ENCODE data around the gene KLHL25.

Gene KLHL25

DNA sequence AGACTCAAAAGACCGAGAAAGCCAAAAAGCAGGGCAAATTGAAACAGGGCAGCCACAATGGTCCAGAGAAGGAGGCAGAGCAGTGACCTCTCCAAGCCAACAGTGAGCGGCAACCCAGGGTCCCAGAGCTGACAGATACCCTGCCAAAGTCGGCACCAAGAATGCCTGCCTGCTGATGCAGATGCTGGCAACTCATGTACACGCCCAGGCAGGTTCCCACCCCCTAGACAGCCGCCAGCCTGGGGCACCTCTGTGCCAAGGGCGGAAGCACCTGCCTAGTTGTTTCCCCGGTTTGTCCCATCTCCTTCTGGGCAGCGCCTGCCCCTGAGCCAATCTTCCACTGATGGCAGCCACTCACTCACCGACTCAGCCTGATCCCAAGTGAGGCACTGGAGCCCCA is 22.1 kb downstream of the KLHL25 start:
- no peak for DNase-seq

DNA sequence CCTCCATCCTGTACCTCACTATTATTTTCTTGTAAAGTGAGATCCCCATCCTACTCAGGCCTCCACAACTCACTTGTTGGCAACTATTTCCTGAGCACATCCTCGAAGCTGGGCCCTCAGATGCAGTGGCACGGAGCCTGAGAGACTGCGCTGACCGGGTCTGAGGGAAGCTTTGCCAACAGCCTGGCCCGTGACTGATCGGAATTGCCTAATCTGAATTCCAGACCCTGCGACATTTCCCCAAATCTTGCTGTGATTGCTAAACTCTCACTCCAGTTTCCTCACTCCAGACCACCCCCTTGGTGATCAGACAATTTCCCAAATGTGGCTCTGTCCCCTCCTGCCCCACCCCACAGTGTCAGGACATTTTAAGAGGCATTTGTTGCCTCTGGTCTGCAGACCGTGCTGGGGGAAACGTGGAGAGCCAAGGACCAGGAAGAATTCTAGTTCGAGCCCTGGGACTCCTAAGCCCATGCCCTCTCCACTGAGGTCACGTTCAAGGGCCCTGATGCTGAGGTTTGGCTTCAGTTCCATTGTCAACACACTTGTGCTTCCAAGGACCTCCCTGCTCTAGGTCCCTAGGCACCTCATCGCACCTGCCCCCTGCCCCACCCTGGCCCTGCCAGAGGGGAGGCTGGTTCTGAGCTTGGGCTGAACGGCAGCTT is 22.8 kb downstream of the KLHL25 start:
- no peak for DNase-seq

DNA sequence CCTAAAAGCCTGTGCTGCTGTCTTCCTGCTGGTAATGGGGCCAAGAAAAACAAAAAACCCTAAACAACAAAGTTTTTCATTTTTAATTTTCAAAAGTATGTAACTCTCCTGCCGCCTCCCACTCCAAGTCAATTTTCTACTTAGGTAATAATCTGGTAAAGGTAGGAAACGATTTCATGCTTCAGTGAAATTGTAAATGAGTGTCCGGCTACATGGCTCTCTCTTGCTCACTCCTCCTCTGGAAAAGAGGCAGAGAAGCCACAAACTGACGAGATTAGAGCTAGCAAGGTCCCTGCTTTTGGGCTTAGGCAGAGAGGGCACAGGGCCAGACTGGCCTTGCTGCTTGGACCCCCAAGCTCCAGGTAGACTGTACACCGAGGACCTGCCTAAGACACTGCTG is 23.5 kb downstream of the KLHL25 start:
- no peak for DNase-seq

DNA sequence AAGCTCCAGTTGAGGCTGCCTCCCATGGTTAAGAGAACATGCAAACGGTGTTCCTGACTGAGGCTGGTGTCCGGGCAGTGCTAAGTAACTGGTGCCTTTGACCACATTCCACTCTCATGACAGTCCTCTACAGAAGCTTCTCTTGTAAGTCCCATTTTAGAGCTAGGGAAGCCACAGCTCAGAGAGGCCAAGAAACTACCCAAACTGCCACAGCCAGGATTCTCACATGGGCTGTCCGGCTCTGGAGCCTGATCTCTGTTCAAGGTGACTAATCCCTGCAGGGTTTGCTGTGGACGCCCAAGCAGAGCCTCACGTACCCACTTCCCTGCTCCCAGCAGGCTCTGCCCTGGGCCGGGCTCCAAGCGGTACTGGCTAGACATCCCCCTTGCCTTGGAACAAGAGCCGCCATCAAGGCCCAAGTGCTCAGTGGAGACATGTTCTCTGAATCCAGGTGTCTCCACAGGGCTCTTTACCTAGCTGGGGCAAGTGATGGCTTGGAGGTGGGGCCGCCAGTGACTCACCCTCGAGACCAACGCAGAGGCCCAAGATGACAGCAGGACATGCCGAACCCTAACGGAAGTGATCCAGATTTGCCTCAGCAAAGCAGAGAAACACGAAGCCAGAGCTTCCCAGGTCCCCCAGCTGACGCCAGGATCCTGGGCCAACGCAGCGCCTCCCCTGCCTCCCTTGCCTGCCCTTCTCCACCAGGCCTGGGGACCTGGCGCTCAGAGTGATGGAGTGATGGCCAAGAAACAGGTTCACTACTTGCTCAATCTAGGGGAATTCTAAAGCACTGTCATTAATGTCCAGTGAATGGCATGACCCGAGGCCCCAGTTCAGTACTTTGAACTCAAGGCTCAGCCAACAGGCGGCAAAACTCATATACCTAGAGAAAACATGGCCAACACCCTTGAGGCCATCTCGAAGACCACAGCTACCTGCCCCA is 24.4 kb downstream of the KLHL25 start:
- no peak for DNase-seq

DNA sequence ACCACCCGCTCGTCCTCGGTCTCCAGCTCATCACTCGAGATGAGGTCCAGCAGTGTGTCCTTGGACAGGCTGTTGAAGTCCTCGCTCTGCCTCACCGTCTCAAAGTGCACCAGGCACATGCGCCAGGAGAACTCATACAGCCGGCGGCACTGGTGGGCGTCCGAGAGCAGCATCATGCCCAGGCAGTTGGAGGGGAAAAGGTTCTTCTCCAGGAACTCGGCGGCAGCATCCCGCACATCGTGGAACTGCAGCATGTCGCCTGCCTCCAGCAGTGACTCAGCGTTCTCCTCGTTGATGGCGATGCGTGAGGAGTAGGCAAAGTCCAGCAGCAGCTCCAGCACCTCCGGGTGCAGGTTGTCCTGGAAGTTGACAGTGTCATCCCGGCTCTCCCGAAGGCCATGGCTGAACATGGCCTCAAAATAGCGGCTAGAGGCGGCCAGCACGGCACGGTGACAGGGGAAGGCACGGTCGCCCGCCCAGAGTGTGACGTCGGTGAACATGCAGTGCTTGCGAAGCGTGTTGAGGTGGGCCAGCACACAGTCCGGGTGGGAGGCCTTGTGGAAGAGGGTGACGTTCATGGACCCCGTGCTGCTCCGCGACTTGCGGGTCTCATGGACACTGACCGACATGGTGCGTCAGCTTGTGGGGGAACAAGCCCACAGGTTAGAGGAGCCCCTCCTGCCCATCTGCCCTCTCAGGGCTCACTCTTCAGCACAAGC is 25.4 kb downstream of the KLHL25 start:
- DNase-seq, result no peak

DNA sequence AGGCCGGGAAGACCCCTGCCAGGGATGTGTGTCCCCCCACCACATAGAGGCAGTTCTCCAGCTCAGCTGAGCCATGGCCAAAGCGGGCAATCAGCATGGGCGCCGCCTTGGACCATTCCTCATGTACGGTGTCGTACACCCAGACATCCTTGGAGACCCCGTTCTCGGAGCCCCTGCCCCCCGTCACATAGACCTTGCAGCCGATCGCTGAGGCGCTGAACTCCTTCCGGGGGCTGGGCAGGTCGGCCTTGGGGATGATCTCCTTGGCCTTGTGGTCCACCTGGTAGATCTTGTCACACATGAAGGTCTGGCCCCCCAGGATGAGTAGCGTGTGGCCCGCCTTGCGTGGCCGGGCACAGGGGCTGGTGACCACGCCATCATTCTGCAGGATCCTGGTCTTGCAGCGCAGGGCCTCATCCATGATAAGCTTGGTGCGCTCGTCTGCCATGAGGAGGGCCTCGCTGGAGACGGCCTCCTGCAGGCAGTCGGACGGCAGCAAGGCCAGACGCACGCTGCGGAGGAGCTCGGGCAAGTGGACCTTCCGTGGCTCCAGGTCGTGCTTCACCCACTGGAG is 26.0 kb downstream of the KLHL25 start:
- DNase-seq, result no peak

DNA sequence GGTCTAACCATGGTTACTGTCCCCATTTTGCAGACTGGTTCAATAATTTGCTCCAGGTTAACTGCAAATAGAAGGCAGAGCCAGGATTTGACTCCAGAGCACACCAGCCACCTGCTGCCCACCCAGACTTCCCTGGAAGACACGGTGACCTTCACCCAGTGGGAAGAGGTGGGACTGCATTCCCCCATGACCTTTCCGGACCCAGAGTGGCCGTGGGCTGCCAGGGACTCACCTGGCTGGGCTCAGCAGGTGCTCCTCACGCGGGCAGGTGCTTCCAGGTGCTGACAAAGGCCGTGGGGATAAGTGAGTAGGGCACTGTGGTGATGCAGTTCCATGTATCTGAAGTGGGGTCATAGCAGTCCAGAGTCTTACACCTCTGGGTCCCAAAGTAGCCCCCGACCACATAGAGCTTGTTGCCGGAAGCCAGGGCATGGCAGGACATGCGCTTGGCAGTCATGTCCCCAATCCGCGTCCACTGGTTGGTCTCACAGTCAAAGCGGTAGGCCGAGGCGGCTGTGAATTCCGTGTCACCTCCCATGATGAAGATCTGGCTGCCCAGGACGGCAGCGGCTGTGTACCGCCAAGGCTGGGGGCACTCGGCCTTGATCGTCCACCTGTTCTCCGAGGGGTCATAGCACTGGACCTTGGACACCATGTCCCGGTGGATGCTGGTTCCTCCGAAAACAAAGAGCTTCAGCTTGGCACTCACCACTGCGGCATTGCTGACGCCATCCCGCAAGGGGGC is 26.8 kb downstream of the KLHL25 start:
- DNase-seq, result no peak

DNA sequence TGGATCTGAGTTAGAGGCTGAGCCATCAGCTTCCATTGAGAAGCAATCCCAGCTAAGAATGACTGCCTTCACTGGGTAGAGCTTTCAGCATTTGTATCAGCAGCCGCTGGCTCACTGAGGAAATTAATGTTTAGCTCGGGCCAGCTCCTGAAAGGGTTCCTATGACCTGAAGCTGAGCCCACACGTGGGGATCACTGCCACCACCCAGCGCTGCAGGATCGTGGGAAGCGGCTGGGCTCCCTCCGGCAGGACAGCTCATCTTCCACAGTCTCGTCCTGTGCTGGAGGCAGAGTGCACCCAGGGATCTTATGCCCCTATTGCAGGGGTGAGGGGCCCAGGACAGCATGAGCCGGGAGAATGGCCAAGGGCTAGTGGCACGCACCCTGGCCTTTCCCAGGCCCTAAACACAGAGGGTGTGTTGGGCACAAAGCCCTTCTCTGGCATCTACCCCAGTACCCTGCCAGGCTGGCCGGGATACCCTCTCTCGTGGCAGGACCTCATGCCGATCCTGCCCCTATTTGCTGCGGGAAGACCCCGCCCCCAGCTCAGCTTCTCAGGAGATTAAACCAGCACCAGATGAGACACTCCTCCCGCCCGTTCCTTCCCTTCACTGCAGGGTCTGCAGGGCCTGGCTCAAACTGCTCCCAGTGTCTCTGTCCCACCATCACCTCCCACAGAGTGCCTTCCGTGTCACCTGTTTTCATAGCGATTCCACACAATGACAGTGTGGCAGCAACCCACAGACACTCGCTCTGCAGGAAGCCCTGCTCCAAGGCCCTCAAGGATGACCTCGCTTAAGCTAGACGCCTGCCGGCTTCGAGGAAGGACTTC is 28.5 kb downstream of the KLHL25 start:
- DNase-seq, result no peak

DNA sequence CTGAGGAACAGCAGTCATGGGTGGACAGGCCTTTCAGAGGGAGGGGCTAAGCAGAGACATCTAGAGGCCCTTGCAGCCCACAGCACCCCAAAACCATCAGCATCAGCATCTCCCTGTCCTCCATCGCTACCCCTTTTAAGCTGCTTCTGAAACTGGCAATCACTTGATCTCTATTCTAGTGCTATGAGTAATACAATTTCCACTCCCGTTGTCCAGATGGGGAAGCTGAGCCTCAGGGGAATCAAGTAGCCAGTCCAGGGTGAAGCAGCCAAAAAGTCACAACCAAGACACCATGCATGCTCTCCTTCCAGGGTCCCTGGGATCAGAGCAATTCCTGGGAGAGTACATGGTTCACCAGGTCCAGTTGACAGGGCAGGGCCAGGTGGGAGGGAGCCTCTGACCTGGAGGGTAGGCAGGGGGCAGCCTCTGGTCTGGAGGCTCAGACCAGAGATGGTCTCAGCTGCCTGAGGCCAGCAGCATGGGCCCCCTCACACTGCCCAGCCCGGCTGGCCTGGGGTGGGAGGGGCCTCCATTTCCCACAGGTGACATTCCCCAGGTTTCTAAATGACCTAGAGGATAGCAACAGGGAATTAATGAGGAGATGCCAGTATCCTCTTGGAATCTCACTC is 30.0 kb downstream of the KLHL25 start:
- DNase-seq, result no peak

DNA sequence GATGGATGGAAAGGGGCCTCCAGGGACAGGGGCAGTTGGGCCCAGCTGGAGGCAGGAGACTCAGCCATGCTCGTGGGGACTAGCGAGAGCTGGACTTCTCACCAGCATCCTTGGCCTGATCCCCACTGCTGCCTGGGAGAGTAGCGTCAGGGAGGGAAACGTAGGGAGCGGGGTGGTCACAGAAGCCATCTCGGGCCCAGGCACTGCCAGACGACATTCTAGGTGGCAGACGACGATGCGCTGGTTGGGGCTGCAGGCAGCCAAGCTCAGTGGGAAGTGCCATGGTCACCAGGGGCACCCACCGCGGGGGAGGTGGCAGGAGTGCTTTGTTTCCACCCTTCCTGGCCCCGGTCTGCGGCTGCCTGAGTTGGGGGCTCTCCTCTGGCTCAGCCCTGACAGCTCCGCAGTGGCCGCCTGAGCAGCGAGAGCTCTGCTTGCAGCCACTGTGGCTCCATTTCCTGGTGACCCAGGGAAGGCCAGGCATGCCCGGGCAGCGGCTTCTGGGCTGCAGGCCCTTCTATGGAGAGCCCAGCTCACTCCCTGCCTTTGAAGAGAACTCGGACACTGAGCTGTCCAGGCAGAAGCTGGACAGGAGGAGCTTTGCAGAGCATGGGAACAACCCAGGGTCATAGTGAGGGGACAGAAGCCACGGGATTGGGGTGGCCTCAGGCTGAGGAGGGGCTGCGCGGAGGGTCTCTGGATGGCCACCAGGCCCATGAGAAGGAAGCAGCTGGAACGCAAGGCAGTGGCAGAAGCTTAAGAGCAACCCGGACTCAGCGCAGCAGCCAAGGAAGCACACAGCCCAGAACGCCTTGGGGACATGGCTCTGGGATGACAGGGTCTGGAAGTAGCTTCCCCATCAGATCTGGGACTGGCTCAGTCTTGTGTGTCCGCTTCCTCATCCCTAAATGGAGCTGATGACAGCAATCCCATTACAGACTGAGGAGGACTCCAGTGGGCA is 30.8 kb downstream of the KLHL25 start:
- no peak for DNase-seq

DNA sequence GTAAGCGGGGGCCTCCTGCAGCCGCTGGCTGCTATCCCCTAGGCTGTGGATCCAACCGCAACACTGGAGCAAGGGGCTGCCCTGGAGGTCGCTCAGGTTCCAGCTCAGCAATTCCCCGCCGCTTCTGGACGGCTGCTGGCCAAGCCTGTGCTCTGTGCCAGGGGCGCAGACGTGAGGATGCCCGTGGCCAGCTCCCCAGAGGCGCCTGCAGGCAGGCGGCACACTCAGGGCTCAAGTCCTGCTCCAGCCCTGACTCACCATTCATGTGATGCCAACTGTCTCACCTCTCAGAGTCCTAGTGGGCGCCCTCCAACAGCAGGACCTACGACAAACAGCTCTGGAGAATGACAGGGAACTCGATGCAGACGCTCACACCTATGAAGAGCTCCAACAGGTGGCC is 31.6 kb downstream of the KLHL25 start:
- DNase-seq, result no peak

DNA sequence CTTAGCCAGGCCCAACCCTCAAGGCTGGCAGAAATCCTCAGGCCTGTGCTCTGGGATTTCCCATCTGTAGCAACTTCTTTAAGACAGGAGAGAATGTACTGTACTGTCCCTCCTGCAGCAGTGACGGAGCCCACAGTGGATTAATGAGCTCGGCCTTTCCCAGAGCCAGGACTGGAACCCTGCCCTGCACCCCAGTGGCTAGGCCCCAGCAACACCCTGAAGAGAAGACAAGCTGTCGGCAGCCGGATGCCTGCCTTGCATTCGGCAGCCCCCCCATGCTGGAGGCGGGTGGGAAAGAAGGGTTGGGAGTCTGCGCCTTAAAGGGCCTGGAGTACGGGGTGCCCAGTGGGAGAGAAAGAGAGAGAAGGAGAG is 32.0 kb downstream of the KLHL25 start:
- DNase-seq, result no peak

DNA sequence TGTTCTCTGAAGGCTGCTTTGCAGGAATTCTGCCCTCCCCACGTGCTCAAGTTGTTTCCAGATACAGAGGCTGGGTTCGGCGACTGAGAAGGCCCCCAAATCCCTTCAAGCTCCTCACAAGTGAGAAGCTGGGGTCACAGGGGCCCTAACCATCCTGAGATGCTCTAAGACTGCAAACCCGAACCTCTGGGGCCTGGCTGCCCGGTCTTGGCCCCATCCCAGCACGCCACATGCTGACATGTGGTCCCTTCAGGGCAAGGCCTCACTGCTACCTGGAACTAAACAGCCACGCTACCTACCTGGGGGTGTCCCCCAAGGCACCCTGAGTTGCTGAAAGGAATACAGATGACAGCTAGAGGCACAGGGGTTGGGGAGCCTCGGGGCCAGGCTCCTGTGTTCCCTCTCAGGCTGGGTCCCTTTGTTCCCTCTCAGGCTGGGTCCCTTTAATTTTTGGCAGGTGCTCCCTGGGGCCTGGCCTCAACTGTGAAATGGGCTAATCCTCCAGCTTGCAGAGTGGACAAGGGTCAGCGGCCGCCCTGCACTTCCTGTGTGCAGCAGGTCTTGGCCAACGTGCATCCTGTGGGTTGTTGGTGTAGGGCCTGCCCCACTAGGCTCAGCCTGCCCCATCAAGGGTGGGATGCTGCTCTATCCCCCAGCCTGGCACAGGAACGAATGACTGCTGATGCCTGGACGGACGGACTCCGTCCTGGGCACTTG is 32.5 kb downstream of the KLHL25 start:
- no peak for DNase-seq

DNA sequence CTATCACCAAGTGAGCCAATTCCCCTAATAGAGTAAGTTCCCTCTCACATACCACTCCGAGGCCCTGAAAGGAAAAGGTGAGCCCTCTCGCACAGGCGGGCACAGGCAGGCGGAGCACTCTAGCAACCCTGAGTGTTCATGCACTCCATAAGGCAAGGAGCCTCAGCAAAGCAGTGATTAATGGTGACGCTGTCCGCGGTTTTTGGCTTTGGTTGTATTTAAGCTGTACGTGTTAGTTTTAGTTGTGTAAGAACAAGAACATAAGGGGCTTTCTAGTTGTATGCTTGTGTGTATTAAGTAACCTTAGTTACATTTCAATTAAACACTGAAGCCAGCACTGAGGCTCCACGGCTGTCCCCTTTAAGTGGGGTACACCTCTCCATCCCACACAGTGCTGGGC is 33.1 kb downstream of the KLHL25 start:
- no peak for DNase-seq

DNA sequence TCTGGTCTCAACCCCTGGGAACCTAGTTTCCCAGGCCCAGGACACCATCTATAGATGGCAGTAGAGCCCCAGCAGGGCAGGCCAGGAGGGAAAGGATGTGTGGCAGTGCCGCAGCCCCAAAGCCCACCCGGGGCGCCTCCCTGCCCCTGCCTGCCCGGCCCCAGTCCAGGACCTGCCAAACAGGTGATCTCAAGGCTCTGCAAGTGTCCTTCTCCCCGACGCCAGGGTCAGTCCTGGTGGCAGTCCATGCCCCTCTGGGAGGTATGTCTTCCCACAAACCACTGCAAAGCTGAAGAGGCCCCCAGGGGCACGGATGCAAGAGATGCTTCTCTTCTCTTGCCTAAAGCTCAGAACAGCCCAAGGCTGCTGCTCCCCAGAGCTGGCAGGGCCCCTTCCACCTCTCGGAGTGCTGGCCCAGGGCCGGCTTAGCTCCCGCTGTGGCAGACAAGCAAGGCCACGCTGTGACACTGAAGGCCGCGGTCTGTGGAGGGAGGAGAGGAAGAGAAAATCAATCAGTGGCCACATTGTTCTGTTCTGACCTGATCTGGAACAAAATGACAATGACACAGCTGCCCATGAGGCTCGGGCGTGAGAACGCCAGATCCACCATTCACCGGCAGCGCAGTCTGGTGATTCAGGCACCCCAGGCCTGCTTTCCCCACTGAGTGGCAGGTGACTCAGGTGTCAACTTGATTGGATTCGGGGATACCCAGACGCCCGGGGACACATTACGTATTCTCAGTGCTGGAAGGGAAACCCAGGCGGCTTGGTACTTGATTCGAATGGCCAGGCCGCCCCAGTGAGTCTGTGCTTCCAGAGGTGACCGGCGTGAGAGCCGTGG is 34.0 kb downstream of the KLHL25 start:
- DNase-seq, result no peak

DNA sequence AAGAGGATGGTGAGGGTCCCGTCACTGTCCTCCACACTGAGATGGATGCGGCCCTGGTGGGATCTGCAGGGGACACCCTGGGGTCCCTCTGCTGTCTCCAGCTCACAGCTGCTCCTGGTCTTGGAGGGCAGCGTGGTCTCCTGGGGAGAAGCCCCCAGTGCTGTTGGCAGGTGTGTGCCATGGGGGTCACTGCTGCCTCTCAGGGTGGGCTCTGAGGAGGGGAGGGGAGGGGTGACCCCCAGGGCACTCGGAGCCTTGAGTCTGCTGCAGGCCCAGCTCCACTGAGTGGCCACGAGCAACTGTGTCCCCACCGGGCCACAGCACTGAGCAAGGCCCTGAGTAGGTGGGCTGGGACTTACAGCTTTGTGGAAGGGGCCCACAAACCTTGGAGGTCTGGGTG is 34.7 kb downstream of the KLHL25 start:
- DNase-seq, result no peak

DNA sequence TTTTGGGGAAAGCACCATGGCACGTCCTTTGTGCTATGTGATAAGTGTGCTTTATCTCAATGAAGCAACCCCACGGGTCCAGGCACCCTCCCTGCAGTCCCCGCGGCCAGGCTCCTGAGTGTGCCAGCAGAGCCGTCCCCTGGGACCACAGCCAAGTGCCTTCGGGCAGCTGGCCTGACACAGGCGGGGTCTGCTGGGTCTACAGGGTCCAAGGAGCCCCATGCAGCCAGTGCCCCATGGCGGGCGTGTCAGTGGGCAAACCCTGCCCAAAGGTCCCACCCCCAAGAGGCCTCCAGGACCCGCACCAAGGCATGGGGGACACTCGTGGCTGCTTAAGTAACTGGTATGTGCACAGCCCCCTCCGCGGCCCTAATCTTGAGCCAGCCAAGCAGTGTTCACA is 35.3 kb downstream of the KLHL25 start:
- DNase-seq, result no peak

DNA sequence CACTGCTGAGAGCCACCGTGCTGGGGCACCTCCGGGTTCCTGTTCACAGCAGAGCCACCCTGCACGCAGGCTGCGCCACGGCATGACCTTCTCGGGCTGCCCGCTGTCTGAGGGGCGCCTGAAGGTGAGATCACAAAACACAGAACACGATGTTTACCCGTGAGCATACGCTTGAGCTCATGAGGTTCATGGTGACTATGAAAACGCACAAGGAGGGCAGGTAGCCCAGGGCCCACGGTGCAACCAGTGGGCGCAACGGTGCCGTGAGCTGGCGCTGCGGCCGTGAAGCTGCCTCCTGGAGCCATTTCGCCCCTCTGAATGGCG is 36.1 kb downstream of the KLHL25 start:
- no peak for DNase-seq

Data from activated CD4-positive, alpha-beta T cell treated with anti-CD3 and anti-CD28 coated beads, Interleukin-10, Interleukin-2, amounts not matched to agents 100 ng/mL and 50 ng/mL, durations not matched to agents 16 hours and 8 hours (primary cell).